HG03095 (cell line): Measurements from ENCODE around the gene CLEC19A.
"Not testable (repeated sequence)": the region's sequence is repeated elsewhere in the genome, so short reads cannot be mapped to it uniquely, and the experiment has no call there.

Experiments
- ATAC-seq: cut with Tn5 transposase; IDR thresholded peaks from one replicate; pipeline ENCODE4 v1.9.1; 2021; ENCODE audit warnings: moderate library complexity; ENCODE audit not compliant: unreplicated experiment

Gene CLEC19A

DNA sequence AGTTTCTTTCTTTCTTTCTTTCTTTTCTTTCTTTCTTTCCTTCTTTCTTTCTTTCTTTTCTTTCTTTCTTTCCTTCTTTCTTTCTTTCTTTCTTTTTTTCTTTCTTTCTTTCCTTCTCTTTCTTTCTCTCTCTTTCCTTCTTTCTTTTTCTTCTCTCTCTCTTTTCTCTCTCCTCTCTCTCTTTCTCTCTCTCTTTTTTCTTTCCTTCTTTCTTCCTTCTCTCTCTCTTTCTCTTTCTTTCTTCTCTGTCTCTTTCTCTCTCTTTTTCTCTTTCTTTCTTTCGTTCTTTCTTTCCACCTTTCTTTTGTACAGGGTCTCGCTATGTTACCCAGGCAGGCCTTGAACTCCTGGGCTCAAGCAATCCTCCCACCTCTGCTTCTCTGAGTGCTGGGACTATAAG lies 35.7 kb downstream of the CLEC19A start:
- not testable (repeated sequence) for ATAC-seq

DNA sequence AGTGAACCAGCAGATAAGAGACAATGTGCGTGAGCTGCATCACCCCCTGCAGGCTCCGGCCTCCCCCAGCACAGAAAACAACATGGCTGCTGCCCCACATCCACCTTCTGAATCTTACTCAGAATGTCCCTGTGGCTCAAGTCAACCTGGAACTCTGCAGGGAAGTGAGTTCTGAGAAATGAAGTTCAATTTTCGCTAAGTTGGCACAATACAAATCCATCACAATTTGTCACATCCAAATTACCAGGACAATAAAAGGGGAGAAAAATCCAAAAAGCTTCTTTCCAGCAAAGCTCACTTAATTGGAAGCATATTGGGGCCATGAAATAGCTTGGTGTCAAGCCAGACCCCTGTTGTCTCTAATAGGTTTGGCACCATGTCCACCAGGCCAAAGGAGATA lies 38.1 kb downstream of the CLEC19A start:
- ATAC-seq: no peak

DNA sequence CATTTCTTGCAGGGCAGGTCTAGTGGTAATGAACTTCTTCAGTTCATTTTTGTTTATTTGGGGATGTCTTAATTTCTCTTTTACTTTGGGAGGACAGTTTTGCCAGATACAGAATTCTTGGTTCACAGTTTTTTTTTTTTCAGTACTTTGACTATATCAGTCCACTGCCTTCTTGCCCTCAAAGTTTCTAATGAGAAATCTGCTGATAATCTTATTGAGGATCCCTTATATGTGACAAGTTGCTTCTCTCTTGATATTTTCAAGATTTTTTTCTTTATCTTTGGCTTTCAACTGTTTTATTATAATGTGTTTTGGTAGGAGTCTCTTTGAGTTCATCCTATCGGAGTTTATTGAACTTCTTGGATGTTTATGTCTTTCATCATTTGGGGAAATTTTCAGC lies 42.8 kb downstream of the CLEC19A start:
- ATAC-seq: no peak

DNA sequence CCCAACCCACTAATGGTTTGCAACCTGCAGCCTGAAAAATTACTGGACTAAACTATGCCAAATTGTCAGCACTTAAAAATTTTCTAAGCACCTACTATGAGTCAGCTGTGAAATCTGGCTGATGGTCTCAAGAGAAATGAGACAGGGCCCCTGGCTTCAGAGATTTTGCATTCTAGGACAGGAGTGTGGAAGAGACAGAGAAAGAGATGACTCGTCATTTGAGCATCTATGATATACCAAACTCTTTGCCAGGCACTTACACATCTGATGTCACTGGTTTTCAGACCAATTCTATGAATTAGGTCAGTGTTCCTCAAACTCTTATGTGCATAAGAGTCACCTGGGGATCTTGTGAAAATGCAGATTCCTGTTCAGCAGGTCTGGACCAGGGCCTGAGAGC lies 44.4 kb downstream of the CLEC19A start:
- ATAC-seq: no peak

DNA sequence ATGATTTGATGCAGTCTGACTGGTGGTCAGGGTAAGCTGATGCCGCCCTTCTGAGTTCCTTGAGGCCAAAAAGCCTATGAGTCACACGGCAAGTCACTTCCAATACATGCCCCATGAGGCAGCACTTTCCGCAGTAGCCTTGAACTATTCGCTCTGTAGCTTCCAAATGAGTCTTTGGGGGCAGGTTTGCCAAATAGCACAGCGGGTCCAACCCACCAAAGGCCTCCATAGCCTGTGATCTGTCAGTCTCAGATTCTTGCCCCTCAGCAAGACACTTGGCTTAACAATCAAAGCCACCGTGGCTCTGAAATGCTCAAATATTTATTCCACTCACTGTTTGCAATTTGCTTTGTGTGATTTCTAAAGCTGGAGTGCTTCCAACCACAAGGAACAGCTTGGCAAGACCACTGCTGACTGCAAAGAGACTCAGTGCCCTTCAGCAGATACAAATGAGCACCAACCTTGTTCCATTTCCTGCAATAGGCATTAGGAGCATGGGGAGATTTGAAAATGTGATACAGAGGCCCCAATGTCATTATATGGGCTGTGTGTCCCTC lies 45.4 kb downstream of the CLEC19A start:
- no peak for ATAC-seq

DNA sequence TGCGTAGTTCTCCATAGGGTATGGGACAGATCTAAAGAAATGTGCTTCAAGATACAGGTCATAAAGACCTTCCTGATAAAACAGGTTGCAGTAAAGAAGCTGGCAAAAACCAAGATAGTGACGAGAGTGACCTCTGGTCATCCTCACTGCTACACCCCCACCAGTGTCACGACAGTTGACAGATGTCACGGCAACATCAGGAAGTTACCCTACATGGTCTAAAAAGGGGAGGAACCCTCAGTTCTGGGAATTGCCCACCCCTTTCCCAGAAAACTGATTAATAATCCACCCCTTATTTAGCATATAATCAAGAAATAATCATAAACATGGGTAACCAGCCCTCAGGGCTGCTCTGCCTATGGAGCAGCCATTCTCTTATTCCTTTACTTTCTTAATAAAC lies 46.3 kb downstream of the CLEC19A start:
- ATAC-seq: no peak

DNA sequence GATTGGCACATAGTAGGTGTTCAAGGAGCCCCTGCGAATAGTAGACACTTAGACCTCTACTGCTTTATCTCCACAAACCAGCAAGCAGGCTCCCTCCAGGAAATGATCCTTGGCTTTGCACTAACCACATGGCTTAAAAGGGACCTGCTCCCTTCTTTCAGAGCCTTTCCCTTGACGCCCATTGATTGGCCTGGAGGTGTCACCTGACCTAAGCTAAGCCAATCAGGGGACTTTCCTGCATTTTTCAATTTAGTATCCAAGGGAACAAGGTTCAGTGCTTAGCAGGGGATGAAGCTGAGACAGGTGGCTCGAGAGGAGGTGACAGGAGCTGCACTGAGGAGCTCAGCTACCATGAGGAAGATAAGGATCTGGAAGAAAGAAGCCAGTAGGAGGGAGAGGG lies 52.8 kb downstream of the CLEC19A start:
- ATAC-seq: no peak

DNA sequence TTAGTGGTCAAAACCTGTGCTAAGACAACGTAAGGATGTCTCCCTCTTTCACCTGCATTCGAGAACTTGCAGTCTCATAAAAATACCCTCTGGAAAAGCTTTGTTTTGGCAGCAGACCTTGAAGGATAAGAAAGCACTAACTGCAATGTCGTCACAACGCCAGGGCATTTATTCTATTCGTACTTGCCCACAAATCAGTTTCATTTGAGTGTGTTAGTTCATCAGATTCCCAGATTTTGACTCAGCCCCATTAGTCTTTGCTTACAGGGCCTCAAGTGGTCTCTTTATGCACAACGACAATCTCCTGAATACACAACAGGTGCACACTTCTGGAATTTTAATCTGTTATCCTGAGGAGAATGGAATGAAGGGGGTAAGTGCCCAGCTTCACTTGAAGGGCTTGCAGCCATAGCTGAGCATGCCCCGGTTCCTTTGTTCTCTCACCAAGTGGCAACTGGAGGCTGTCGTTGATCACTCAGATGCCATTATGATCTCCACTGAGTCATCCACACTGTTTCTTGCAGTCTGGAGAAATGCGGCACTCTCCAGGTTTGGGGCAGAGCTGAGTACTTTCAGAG lies 58.8 kb downstream of the CLEC19A start:
- no peak for ATAC-seq

DNA sequence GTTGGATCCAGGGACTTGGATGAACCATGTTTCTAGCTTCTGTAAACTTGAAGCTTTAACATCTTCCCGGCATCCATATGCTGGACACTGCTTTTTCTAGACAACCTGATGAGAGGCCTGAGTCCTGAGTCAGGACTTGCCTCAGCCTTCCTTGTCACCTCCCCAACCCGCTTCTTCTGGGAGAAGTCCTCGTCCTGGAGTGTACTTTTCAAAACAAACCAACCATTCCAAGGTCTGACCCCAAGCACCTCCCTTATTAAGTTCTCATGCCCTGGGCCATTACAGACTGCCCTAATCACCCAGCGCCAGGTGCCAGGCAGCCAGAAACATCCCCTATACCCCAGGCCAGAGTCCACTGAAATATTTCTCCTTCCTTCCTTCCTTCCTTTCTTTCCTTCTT lies 59.4 kb downstream of the CLEC19A start:
- no peak for ATAC-seq

DNA sequence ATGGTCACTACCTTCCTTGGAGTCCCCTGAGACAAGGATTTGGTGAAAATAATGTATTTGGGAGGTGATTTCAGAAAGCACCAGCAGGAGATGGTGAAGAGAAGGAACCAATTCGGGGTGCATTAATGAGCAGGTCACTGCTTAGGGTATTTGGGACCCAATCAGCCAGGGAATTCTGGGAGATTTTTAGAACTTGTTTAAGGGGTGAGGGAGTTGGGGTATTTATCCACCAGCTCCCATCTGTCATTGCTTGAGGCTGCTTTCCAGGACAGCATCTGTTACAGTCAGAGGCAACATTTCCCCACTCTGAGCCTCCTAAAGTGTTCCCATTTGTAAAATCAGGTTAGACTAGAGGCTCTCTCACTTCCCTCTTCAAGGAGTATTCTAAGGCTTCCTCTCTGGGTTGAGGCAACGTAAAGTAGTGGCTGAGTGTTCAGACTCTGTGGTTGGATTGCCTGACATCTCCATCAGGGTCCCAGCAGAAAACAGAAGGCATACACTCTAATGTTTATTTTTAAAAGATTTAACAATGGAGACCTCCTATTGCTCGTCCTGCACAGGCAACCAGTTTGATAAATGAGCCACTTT lies 60.9 kb downstream of the CLEC19A start:
- no peak for ATAC-seq

DNA sequence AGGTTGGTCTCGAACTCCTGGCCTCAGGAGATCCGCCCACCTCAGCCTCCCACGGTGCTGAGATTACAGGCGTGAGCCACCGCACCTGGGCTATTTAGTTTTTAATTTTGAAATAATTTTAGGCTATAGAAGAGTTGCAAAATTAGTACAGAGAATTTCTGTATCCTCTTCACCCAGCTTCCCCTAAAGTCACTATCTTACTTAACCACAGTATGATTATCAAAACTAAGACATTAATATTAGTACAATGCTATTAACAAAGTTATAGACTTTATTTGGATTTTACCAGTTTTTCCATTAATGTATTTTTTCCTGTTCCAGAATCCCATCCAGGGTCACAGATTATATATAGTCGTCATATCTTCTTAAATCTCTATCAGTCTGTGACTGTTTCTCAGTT lies 62.6 kb downstream of the CLEC19A start:
- no peak for ATAC-seq

DNA sequence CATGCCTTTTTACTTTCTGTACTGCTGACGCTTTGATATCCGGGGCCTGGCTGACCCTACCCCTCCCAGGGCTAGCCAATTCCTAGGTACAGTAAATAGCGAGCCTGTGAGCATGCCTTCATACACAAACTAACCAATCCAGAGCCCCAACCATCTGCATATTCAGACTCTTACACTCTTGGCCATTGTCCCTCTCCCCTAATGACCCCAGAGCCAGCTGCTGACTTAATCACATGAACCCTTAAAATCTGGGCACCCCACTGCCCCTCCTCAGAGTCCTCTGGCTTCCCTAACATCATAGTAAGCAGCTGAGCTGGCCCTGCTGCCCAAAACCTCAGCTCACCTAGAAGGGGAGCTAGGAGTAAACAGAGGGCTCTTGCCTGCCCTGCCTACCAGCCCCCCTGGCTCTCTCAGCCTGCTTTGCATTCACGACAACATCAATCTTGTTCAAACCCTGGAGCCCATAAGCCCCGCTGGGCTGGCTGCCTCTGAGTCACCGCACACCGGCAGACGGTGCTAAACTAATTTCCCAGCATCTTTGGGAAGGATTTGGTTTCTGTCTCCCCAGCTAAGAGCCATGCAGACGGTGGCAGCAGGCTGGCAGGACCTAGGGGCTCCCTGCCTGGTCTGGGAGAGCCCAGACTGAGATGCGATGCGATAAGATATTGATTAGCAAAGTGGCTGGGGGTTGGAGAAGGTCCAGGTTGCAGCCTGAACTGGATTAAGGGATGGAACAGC lies 63.2 kb downstream of the CLEC19A start:
- ATAC-seq: no peak

DNA sequence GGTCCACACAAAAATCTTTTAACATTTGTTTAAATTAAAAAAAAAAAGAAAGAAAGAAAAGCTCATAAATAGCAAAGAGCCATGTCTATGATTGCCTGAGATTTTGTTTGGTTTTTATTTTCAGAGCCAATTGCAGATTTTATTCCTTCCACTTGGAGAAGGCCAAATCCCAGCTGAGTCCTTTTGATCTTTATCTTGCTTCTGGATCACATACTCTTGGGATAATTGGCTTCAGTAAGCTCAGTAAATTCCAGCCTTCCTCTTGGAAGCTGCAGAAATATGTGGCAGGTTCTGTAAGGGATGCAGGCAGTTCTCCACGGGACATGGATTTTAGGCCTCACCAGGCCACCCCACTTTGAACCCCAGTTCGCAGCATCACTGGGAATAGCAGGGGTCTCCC lies 68.8 kb downstream of the CLEC19A start:
- no peak for ATAC-seq

DNA sequence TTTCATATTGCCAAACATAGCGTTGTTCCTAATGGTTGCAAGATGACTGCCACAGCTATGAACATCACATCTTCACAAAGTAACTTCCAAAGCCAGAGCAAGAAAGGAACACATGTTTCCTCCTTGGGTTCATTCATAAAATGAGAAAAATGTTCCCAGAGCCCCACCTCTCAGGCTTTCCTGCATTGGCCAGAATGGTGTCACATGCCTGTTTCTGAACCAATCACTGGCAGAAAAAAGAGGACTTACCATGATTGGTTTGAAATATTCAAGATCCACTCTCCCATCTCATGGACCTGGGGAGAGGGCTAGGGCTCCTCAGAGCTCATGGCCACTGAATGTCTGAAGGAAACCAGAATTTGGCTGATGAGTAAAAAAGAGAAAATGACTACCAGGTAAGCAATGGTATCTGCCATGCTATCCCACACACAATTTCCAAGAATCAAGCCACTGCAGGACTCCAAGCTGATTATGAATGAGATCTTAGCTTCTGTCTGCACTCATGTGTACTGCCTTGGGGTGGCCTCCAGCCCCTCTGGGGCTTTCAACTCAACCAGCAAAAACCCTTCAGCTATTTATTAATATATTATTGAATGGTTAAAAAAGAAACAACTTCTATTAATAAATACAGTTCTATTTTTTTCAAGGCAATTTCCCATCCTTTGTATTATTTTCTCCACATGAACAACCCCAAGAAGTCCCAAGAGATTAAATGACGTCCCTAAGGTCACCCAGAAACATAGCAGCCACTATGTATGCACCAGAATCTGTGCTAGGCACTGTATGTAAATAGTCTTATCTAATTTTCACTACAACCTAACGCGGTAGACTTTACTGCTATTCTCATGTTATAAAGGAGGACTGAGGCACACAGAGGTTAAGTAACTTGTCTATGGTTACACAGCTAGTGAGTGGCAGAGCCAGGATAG lies 70.8 kb downstream of the CLEC19A start:
- no peak for ATAC-seq

DNA sequence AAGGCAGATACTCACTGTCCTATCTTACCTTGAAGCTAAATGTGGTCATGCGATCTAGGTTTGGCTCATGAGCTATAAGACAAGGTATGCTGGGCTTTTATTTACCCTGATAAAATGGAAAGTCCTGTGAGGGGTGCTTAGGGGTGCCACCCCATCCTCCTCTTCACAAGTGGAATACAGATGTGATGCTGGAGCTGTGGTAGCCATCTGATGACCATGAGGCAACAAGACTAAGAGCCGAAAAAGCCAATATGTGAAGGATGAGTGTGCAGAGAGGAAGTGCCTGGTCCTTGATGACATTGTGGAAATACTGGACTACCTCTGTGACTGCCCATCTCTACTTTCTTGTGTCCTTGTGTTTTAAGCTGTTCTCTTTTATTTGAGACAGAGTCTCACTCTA lies 74.0 kb downstream of the CLEC19A start:
- ATAC-seq: no peak
